GM13977 (cell line): ENCODE results near the gene ABCA8.

ENCODE experiments used
- DNase-seq: peaks from one replicate; pipeline ENCODE4 v3.0.0; 2012; ENCODE audit warnings: low spot score
- in situ Hi-C: fragments of 300-500 bp; cut with MboI; formaldehyde crosslinking; loops from one replicate; pipeline ENCODE4 v1.12.0; 2022; ENCODE audit warnings: low sequenced_read_pairs, low pct_unique_long_range_greater_than_20kb, mixed read lengths, inconsistent platforms; ENCODE audit not compliant: unreplicated experiment
- TF ChIP-seq, protein P1 (sequence below): IDR thresholded peaks from 2 replicates; pipeline ENCODE4 v1.5.1; 2012; ENCODE audit warnings: mild to moderate bottlenecking, control low read depth; ENCODE audit not compliant: insufficient read depth; ENCODE audit errors: extremely low read depth, missing control alignments

ABCA8 gene

DNA sequence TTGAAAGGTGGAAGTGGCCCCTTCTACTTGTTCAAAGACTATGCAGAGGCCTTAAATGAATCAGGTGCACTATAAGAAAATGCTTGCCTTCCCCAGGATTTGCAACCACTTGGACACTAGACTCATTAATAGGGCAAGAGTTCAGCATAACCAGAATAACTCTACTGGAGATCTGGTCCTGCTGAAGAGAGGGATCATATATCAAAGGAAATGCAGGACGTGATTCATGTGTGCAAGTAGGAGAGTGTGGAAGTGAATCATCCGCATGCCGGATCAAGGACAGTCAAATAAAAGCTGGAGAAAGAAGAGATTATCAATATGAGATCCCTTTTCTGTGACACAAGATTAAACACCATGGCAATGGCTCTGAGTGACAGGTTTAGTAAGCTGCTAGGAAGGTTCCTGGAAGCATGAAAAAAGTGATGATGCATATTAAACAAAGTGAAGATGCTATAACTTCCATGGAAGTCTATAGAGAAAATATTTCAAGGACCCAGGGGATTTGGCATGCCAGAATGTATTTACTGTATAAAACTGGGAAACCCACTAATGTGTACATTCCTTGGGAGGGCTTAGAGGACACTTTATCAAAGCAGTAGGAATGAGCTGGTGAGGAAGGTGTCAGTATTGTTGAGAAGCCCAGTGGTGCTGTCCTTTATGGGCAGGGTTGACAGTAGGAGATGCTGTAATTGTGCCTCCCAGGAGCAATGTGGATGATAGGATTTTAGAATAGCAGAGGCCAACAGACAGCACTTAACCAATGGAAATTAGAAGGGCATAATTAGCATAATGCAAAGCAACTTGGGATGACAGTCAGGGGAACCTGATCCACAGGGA, 133.1 kb downstream of the ABCA8 start:
- in situ Hi-C loops, result no loop called here
- TF ChIP-seq, protein P1, sequence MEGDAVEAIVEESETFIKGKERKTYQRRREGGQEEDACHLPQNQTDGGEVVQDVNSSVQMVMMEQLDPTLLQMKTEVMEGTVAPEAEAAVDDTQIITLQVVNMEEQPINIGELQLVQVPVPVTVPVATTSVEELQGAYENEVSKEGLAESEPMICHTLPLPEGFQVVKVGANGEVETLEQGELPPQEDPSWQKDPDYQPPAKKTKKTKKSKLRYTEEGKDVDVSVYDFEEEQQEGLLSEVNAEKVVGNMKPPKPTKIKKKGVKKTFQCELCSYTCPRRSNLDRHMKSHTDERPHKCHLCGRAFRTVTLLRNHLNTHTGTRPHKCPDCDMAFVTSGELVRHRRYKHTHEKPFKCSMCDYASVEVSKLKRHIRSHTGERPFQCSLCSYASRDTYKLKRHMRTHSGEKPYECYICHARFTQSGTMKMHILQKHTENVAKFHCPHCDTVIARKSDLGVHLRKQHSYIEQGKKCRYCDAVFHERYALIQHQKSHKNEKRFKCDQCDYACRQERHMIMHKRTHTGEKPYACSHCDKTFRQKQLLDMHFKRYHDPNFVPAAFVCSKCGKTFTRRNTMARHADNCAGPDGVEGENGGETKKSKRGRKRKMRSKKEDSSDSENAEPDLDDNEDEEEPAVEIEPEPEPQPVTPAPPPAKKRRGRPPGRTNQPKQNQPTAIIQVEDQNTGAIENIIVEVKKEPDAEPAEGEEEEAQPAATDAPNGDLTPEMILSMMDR, result no peak
- DNase-seq, result no peak

GRCh38 chr17:68820825-68821481, 134.2 kb downstream of the ABCA8 start:
- DNase-seq, result no peak
- in situ Hi-C loops, result no loop called here
- TF ChIP-seq, protein P1, result no peak

GRCh38 chr17:68820476-68820824, 134.7 kb downstream of the ABCA8 start:
- TF ChIP-seq, protein P1, result no peak
- in situ Hi-C loops, result no loop called here
- no peak for DNase-seq

GRCh38 chr17:68819465-68819864, 135.7 kb downstream of the ABCA8 start:
- no peak for DNase-seq
- TF ChIP-seq, protein P1, result no peak
- in situ Hi-C loops, result no loop called here
